ENCODE measurements around the gene POLR1A. TPM values are rescaled to one million over a fixed set of nuclear protein-coding genes. Genes with fewer than 3 reads are reported as not detected.

Gene POLR1A
- total and polyA plus RNA-seq, 9 donors = 4.7 to 43.9 (median 23.1) TPM

DNA sequence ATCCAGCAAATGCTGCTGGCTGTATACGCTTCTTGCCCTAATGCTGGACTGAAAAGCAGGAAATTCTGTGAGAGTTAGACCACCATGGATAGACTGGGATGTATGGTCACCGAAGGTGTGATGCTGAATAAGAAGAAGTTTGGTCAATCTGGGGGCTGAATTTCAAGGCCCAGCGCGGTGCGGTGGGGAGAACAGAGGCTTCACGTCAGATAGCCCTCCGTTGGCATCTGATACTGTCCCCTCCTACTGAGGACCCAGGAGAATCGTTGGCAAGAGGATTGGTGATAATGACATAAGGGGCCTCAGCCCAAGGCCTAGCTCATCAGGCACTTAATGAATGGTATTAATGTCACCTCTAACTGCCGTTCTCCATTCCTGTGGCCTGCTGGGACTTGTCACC lies 119.6 kb downstream of the POLR1A start:
- no peaks in the 10 kb centered on the region for H3K9me3 ChIP-seq
- TF ChIP-seq EP300 (IDR thresholded peaks at IDR 0.05) (no peak), POLR2A (IDR thresholded peaks at IDR 0.05) (no peak)
- TF ChIP-seq, protein P1, sequence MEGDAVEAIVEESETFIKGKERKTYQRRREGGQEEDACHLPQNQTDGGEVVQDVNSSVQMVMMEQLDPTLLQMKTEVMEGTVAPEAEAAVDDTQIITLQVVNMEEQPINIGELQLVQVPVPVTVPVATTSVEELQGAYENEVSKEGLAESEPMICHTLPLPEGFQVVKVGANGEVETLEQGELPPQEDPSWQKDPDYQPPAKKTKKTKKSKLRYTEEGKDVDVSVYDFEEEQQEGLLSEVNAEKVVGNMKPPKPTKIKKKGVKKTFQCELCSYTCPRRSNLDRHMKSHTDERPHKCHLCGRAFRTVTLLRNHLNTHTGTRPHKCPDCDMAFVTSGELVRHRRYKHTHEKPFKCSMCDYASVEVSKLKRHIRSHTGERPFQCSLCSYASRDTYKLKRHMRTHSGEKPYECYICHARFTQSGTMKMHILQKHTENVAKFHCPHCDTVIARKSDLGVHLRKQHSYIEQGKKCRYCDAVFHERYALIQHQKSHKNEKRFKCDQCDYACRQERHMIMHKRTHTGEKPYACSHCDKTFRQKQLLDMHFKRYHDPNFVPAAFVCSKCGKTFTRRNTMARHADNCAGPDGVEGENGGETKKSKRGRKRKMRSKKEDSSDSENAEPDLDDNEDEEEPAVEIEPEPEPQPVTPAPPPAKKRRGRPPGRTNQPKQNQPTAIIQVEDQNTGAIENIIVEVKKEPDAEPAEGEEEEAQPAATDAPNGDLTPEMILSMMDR (IDR thresholded peaks at IDR 0.05) = no peak
- H3K36me3 ChIP-seq = no peaks in the 10 kb centered on the region
- no peak overlapping the region for H3K27ac ChIP-seq
- no peak overlapping the region for H3K4me3 ChIP-seq
- intact Hi-C loops (cut with DNase I) = no loop called here
- DNase-seq = no peak
- H3K4me1 ChIP-seq (ENCODE audit: insufficient read depth) = peaks cover 3% of the 10 kb centered on the region
- whole genome bisulfite sequencing, 3 donors = 92 to 98% (median 92%) methylated on average over 9 of the region's 9 CpGs
- H3K27me3 ChIP-seq = no peaks in the 10 kb centered on the region

DNA sequence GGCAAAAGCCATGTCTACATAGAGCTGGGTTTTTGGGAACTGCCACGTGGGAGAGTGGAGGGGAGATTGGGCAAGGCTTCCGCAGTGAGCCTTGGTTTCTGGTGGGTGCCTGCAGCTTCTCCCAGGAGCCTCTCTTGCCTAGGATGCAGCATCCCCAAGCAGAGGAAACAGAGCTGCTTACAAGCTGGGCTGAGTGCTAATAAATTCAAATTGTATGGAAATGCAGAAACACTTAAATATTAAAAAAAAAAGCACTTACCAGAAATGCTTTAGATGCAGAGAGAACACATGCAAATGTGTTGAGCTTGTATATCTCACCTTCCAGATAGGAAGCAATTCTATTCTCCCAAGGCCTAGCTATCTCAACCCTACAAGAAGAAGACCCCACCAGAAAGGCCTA lies 120.9 kb downstream of the POLR1A start:
- intact Hi-C loops (cut with DNase I) = no loop called here

DNA sequence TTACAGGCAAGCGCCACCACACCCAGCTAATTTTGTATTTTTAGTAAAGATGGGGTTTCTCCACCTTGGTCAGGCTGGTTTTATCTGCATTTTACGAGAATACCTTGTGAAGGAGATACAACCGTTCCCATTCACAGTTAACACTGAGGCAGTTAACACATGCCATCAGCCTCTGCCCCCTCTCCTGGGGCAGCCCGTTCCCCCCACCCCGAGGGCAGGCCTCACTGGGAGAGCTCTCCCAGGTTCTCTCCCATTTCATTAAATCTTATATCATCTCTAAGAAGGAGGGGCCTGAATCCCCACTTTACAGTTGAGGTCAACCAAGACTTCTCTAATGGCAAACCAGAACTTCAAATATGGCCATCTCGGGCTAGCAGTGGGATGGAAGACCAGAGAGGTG lies 121.9 kb downstream of the POLR1A start:
- H3K27ac ChIP-seq = no peak overlapping the region
- no peaks in the 10 kb centered on the region for H3K36me3 ChIP-seq
- H3K4me3 ChIP-seq = no peak overlapping the region
- peaks cover 3% of the 10 kb centered on the region for H3K4me1 ChIP-seq (ENCODE audit: insufficient read depth)
- DNase-seq = no peak
- intact Hi-C loops (cut with DNase I) = no loop called here
- TF ChIP-seq EP300 (IDR thresholded peaks at IDR 0.05) (no peak), POLR2A (IDR thresholded peaks at IDR 0.05) (no peak)
- TF ChIP-seq, protein P1 (IDR thresholded peaks at IDR 0.05) = no peak
- no peaks in the 10 kb centered on the region for H3K27me3 ChIP-seq
- 86 to 90% (median 88%) methylated on average over 6 of the region's 6 CpGs for WGBS, 3 donors
- H3K9me3 ChIP-seq = no peaks in the 10 kb centered on the region

More for the DNA sequence above, 120.9 kb downstream of the POLR1A start:
- H3K9me3 ChIP-seq = no peaks in the 10 kb centered on the region
- H3K4me1 ChIP-seq (ENCODE audit: insufficient read depth) = peaks cover 3% of the 10 kb centered on the region
- no peaks in the 10 kb centered on the region for H3K27me3 ChIP-seq
- 79 to 88% (median 81%) methylated on average over 2 of the region's 2 CpGs for WGBS, 3 donors
- no peak for DNase-seq
- TF ChIP-seq, protein P1 (IDR thresholded peaks at IDR 0.05) = no peak
- no peak for TF ChIP-seq EP300 (IDR thresholded peaks at IDR 0.05)
- TF ChIP-seq POLR2A (IDR thresholded peaks at IDR 0.05) = no peak
- H3K36me3 ChIP-seq = no peaks in the 10 kb centered on the region
- H3K27ac ChIP-seq = no peak overlapping the region
- H3K4me3 ChIP-seq = no peak overlapping the region

DNA sequence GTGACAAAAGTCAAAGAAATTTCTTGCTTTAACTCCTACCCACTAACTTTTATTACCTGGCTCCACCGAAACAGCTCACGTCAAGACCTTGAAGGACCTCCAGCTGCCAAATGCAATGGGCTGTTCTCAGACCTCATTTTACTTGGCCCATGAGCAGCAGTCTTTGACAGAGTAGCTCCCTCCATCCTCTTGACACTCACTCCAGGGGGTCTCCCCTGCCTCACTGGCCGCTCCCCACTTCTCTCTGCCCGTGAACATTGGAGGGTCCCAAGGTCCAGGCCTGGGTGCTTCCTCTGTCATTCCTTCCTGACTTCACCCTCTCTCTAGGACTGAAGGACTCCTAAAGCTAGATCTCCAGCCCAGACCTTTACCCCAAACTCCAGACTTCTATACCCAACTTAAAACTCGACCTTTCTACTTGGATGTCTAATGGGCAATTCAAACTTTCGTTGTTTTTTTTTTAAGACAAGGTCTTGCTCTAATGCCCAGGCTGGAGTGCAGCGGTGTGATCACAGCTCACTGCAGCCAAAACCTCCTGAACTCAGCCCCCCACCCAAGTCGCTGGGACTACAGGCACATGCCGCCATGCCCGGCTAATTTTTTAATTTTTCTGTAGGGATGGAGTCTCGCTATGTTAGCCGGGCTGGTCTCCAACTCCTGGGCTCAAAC lies 124.0 kb downstream of the POLR1A start:
- Histone ChIP-seq H3K4me3 (no peak overlapping the region), H3K9me3 (no peaks in the 10 kb centered on the region), H3K36me3 (no peaks in the 10 kb centered on the region), H3K27ac (no peak overlapping the region), H3K27me3 (no peaks in the 10 kb centered on the region), H3K4me1 (ENCODE audit: insufficient read depth) (peaks cover 2% of the 10 kb centered on the region)
- WGBS, 3 donors = 86 to 90% (median 87%) methylated on average over 12 of the region's 12 CpGs
- TF ChIP-seq, protein P1 (IDR thresholded peaks at IDR 0.05) = no peak
- TF ChIP-seq EP300 (IDR thresholded peaks at IDR 0.05) (no peak), POLR2A (IDR thresholded peaks at IDR 0.05) (no peak)
- intact Hi-C loops (cut with DNase I) = no loop called here
- DNase-seq = no peak
